ENCODE results near the gene FCN1. TPM values are rescaled to one million over a fixed set of nuclear protein-coding genes. Genes with fewer than 3 reads are reported as not detected.
A peak's percentile ranks its signal among the peaks of the same experiment; 100 is the strongest.

FCN1 gene
- total RNA-seq, 1 donor from 2014 or later = not detected

GRCh38 chr9:134913713-134914500 is 3.8 kb downstream of the FCN1 start:
- H3K4me1 Mint-ChIP-seq (ENCODE audit: unreplicated experiment) = no peaks in the 10 kb centered on the region
- no peaks in the 10 kb centered on the region for H3K36me3 Mint-ChIP-seq
- no peak overlapping the region for H3K4me3 Mint-ChIP-seq
- H3K27ac Mint-ChIP-seq = no peak overlapping the region
- TF ChIP-seq CTCF (conservative IDR thresholded peaks at IDR 0.05) = no peak
- peaks cover 8% of the 10 kb centered on the region for H3K27me3 Mint-ChIP-seq
- peak; percentile 55 for DNase-seq (ENCODE audit: extremely low spot score, unreplicated experiment)
- H3K9me3 Mint-ChIP-seq = no peaks in the 10 kb centered on the region

- H3K4me1 Mint-ChIP-seq (ENCODE audit: unreplicated experiment) = no peaks in the 10 kb centered on the region
- H3K36me3 Mint-ChIP-seq = no peaks in the 10 kb centered on the region
- no peak overlapping the region for H3K27ac Mint-ChIP-seq
- TF ChIP-seq CTCF (conservative IDR thresholded peaks at IDR 0.05) = no peak
- no peaks in the 10 kb centered on the region for H3K9me3 Mint-ChIP-seq
- peak; percentile 65 for DNase-seq (ENCODE audit: extremely low spot score, unreplicated experiment)
- H3K4me3 Mint-ChIP-seq = no peak overlapping the region
- peaks cover 5% of the 10 kb centered on the region for H3K27me3 Mint-ChIP-seq
Measured at GRCh38 chr9:134913041-134913712, 4.5 kb downstream of the FCN1 start.

GRCh38 chr9:134912126-134912840 is 5.4 kb downstream of the FCN1 start:
- DNase-seq (ENCODE audit: extremely low spot score, unreplicated experiment) = peak; percentile 58
- no peak overlapping the region for H3K27ac Mint-ChIP-seq
- peaks cover 3% of the 10 kb centered on the region for H3K27me3 Mint-ChIP-seq
- no peak overlapping the region for H3K4me3 Mint-ChIP-seq
- H3K4me1 Mint-ChIP-seq (ENCODE audit: unreplicated experiment) = no peaks in the 10 kb centered on the region
- H3K9me3 Mint-ChIP-seq = no peaks in the 10 kb centered on the region
- no peak for TF ChIP-seq CTCF (conservative IDR thresholded peaks at IDR 0.05)
- no peaks in the 10 kb centered on the region for H3K36me3 Mint-ChIP-seq

- Mint-ChIP-seq H3K9me3 (no peaks in the 10 kb centered on the region), H3K4me1 (ENCODE audit: unreplicated experiment) (no peaks in the 10 kb centered on the region), H3K27me3 (peaks cover 7% of the 10 kb centered on the region), H3K27ac (no peak overlapping the region), H3K4me3 (no peak overlapping the region), H3K36me3 (no peaks in the 10 kb centered on the region)
- TF ChIP-seq CTCF (conservative IDR thresholded peaks at IDR 0.05) = no peak
- peak; percentile 59 for DNase-seq (ENCODE audit: extremely low spot score, unreplicated experiment)
Measured at GRCh38 chr9:134909511-134910481, 7.9 kb downstream of the FCN1 start.
